Stimulated activated CD4-positive, alpha-beta T cell treated with anti-CD3 and anti-CD28 coated beads, TNF-alpha, amount 100 ng/mL, for 4 hours (primary cell): ENCODE measurements around the gene FZD8.

Experiments used
- DNase-seq, 3 experiments: peaks; one replicate each; pipeline ENCODE4 v3.0.0-alpha.2; 2020; ENCODE audit warnings: low read depth in 3 of 3

The FZD8 gene

DNA sequence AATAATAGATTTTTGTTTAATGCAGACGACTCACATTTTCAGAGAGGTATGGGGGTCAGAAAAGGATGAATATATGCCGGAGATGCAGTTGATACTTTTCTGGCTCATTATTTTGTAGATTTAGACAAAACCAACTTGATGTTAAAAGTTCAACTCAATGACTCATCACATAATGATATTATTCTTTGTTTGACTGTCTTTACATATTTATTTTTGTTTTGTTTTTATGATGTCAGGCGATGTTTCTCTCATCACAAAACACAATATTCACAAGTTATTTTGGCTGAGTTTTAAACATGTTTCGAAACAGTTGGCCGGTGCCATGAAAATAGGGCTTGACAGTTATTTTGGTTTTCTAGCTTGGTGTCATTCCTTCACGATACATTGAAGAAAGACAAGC lies 35.7 kb downstream of the FZD8 start:
- DNase-seq = no peak

DNA sequence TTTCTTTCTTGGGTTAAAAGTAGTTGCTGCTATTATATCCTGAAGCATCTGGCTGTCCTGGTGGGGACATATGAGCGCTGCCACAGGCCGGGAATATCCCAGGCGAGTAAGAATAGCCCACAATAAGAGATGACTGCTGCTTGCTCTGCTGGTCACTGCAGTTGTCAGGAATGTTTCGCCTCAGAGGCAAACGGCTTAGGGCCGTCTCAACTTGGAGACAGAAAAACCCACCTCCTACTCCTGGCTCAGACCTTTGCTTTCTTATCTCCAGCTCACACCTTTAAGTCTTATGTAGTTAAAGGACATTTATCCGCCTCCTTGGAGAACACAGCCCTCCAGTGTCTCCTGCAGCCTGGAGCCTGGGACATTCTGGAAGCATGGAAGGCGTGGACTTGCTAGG lies 36.9 kb downstream of the FZD8 start, which contains the start of gene GJD4:
TSS of gene GJD4 (plus strand) at position 151 of the 400 bp plus-strand sequence. CDS start at position 378, 227 bp downstream.
- no peak for DNase-seq

DNA sequence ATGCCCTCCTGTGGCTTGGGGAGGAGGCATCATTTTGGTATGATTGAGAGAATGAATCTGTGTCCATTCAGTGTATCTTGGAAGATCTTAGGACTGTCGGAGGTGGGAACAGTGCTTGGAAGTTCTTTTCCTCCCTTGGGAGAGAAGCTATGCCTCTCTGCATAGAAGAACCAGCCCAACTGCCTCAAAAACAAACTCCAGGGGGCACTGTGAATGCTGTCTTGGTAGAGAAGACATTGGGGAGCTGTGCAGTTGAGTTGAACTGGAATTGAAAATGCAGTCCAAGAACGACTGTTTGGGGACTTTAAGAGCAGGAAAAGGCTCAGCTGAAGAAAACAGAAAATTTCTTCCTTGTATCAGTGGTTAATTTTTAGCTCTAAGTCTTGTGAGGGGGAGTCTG lies 41.9 kb downstream of the FZD8 start:
- no peak for DNase-seq

DNA sequence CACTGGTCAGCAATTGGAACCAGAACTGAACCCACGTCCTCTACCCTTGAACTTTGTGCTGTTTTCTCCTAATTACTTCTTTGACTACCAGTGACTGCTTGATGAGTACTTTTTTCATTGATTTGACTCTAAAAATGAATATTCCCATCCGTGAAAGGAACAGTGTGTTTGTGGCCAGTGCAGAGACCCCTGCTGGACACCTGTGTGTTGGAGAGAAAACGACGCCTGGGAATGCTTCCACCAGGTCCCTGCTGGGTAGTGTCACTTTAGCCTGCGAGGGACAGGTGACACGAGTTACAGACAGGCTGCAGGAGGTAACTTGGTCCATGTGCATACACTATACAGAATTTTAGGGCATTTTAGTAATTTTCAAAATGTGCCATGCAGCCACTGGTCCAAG lies 43.7 kb downstream of the FZD8 start:
- DNase-seq = no peak

DNA sequence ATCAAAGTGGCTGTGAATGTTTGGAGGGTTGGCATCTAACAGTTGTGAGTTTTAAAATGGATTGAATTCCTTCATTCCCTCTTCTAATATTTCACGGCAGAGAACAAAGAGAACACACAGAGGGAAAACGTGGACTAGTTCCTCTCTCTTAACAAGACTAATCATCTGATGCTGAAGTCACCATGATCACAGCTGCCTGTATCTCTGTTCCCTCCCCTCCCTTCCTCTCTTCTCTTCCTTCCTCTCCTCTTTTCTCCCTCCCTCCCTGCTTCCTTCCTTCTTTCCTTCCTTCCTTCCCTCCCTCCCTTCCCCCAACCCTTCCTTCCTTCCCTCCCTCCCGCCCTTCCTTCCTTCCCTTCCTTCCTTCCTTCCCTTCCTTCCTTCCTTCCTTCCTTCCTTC lies 47.0 kb downstream of the FZD8 start:
- no peak for DNase-seq

DNA sequence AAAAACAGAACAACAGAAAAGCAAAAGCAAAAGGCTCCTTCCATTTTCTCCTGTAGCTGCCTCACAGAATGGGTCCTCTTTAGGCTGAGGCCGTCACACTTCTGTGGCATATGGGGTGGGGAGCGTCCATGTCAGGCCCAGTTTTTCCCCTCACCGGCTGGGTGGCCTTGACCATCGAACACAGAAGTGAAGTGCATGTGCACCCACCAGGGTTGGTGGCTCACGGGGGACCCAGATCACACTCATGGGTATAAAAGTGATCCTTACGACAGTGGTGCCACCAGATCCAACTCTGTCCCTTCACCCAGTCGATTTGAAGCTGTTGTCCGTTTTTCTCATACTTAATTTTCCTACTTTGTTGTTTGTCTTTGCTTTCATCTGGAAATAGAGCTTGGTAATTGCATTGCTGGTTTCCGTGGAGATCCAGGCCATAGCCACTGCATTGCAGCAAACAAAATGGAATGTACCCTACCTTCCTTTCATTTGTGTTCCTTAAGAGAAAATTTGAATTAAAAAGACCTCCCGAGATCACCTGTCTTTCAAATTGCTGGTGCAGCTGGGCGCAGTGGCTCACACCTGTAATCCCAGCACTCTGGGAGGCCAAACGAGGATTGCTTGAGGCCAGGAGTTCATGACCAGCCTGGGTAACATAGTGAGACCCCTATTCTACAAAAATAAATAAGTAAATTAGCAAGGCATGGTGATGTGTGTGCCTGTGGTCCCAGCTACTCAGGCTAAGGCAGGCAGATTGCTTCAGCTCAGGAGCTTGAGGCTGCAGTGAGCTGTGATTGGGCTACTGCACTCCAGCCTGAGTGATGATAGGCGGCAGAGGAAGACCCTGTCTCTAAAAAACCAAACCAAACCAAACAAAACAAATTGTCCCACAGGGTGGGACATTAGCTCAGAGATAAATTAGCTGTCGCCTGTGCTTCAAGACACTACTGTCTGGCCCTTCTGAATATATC lies 47.7 kb downstream of the FZD8 start:
- DNase-seq = no peak

DNA sequence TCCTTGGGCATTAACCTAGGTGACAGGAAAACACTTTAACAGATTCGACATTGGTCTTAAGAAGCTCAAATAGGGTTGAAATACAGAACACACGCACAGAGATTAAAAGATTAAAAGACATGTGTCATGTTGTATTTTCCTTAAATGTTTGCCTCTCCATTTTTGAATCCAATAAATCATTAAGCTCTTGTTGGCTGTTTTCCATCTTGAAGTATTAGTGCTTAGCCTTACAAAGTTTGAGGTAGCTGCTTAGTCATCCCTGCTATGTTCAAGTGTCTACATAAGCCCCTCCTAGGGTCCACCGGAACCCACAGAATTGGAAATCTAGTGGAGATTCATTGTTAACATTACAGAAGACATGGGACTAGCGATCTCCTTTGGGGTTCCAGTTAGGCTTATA lies 49.7 kb downstream of the FZD8 start:
- no peak for DNase-seq

DNA sequence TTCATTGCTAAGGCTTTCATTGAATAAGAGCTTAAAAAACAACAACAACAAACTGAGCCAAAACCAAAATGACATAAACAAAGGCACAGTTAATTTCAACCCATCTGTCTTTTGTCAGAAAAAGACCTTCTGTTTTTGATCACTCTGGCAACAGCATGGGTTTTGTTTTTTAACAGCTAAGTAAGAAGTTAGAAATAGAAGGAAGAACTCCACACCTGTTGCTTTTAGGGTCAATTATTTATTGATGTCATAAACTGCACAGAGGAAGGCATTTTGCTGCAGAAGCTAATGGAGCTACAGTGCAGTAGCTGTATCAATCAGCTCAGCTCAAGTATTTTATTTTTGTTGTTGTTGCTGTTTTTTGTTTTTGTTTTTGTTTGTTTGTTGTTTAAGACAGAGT lies 53.3 kb downstream of the FZD8 start:
- no peak for DNase-seq
